Activated CD8-positive, alpha-beta memory T cell treated with anti-CD3 and anti-CD28 coated beads for 48 hours (primary cell): ENCODE results near the gene FAM53B.

ENCODE experiments used
- DNase-seq, 3 experiments: peaks; one replicate each; pipeline ENCODE4 v3.0.0-alpha.2; 2020; ENCODE audit warnings: low read depth in 2 of 3, low spot score in 2 of 3

Gene FAM53B

GRCh38 chr10:124728071-124728829 lies 15.9 kb downstream of the FAM53B start:
- no peak for DNase-seq

GRCh38 chr10:124727361-124727960 lies 16.7 kb downstream of the FAM53B start:
- DNase-seq = no peak

GRCh38 chr10:124725791-124726190 lies 18.4 kb downstream of the FAM53B start:
- DNase-seq = no peak

GRCh38 chr10:124725171-124725631 lies 19.0 kb downstream of the FAM53B start:
- no peak for DNase-seq

GRCh38 chr10:124724279-124725027 lies 19.7 kb downstream of the FAM53B start:
- DNase-seq = no peak

GRCh38 chr10:124723826-124724225 lies 20.4 kb downstream of the FAM53B start:
- DNase-seq = no peak

- DNase-seq = peak in 1 of 3 experiments; percentile 50
These were observed 21.1 kb downstream of the FAM53B start for GRCh38 chr10:124722798-124723783.

GRCh38 chr10:124721330-124722045 lies 22.7 kb downstream of the FAM53B start:
- no peak for DNase-seq

- DNase-seq = no peak
These were observed 24.8 kb downstream of the FAM53B start for GRCh38 chr10:124719213-124719851.

- DNase-seq = peak in 1 of 3 experiments; percentile 56
These were observed 26.1 kb downstream of the FAM53B start for GRCh38 chr10:124717911-124718741.

- DNase-seq = no peak
These were observed 27.0 kb downstream of the FAM53B start for GRCh38 chr10:124717041-124717757.

- no peak for DNase-seq
These were observed 27.8 kb downstream of the FAM53B start for GRCh38 chr10:124716369-124716768.

- DNase-seq = no peak
These were observed 28.7 kb downstream of the FAM53B start for GRCh38 chr10:124715439-124715838.

GRCh38 chr10:124713679-124714255 lies 30.4 kb downstream of the FAM53B start:
- DNase-seq = no peak

GRCh38 chr10:124712704-124713407 lies 31.3 kb downstream of the FAM53B start:
- no peak for DNase-seq

GRCh38 chr10:124711145-124711544 lies 33.0 kb downstream of the FAM53B start:
- DNase-seq = no peak

- DNase-seq = no peak
These were observed 33.8 kb downstream of the FAM53B start for GRCh38 chr10:124710266-124710881.
